ENCODE data around the gene CLDN12.

Gene CLDN12

DNA sequence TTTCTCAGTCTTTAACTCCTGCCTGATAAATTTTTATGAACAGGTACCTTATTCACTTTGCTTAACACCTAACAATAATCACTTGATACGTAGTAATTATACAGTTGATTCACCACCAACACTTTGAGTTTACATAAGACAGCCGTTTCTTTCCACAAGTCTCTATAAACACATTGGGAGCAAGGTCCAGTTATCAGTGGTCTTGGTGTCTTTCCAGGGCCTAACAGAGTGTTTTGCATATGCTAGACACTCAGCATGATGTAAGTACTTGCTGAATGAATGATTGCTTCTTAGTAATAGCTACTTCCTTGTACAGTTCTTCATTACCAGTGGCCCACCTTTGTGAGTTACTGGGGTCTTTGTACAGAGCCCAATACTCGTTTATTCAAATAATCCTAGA lies 6.4 kb downstream of the CLDN12 start:
- H3K4me3 ChIP-seq (replicated peaks; ENCODE audit: low read depth, low read length): no peak overlapping the region
- TF ChIP-seq, protein P1, sequence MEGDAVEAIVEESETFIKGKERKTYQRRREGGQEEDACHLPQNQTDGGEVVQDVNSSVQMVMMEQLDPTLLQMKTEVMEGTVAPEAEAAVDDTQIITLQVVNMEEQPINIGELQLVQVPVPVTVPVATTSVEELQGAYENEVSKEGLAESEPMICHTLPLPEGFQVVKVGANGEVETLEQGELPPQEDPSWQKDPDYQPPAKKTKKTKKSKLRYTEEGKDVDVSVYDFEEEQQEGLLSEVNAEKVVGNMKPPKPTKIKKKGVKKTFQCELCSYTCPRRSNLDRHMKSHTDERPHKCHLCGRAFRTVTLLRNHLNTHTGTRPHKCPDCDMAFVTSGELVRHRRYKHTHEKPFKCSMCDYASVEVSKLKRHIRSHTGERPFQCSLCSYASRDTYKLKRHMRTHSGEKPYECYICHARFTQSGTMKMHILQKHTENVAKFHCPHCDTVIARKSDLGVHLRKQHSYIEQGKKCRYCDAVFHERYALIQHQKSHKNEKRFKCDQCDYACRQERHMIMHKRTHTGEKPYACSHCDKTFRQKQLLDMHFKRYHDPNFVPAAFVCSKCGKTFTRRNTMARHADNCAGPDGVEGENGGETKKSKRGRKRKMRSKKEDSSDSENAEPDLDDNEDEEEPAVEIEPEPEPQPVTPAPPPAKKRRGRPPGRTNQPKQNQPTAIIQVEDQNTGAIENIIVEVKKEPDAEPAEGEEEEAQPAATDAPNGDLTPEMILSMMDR (IDR thresholded peaks at IDR 0.05; ENCODE audit: low read depth, low read length, missing control alignments): no peak
- DNase-seq (ENCODE audit: extremely low read depth, low read depth): no peak

DNA sequence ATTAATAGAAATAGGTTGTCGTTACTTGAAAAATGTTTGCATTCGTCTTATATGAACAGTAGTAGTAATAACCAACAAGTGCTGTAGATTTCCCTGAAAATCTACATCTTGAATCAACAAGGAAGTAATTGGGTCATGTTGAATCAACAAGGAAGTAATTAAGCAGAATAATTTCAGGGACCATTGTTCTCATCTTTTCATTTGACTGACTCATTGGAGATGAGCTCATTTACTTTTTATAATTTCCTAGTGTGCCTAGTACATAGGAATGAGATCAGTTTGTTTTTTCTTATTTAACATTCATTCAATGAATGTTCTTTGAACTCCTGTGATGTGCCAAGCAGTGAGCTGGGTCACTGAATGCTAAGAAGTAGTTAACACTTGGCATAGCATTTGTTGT lies 8.2 kb downstream of the CLDN12 start:
- TF ChIP-seq, protein P1 (IDR thresholded peaks at IDR 0.05; ENCODE audit: low read depth, low read length, missing control alignments): no peak
- H3K4me3 ChIP-seq (replicated peaks; ENCODE audit: low read depth, low read length): no peak overlapping the region
- DNase-seq (ENCODE audit: extremely low read depth, low read depth): no peak

DNA sequence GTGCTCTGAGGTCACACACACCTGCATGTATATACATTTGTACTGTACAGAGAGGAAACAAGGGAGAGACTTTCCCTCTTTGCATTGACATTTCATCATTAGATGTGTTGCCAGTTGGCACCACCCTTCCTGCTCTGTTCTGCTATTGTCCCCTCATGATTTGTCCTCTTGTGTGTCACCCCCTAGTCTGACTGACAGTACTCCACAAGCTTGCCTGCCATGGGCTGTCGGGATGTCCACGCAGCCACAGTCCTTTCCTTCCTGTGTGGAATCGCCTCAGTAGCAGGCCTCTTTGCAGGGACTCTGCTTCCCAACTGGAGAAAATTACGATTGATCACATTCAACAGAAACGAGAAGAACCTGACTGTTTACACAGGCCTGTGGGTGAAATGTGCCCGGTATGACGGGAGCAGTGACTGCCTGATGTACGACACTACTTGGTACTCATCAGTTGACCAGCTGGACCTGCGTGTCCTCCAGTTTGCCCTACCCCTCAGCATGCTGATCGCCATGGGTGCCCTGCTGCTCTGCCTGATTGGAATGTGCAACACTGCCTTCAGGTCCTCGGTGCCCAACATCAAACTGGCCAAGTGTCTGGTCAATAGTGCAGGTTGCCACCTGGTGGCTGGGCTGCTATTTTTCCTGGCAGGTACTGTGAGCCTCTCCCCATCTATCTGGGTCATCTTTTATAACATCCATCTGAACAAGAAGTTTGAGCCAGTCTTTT lies 9.4 kb downstream of the CLDN12 start:
- DNase-seq (ENCODE audit: extremely low read depth, low read depth): no peak

DNA sequence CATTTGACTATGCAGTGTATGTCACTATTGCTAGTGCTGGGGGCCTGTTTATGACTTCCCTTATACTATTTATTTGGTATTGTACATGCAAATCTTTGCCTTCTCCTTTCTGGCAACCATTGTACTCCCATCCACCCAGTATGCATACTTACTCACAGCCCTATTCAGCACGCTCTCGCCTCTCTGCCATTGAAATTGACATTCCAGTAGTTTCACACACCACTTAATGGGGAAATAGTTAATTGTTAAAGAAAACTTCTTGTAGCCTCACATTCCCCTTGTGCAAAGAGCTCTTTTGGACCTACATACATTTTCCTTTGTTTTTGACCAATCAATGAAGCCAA lies 9.9 kb downstream of the CLDN12 start:
- TF ChIP-seq, protein P1 (IDR thresholded peaks at IDR 0.05; ENCODE audit: low read depth, low read length, missing control alignments): no peak
- H3K4me3 ChIP-seq (replicated peaks; ENCODE audit: low read depth, low read length): no peak overlapping the region
- no peak for DNase-seq (ENCODE audit: extremely low read depth, low read depth)

More for the DNA sequence above, 9.4 kb downstream of the CLDN12 start:
- no peak overlapping the region for H3K4me3 ChIP-seq (replicated peaks; ENCODE audit: low read depth, low read length)
- TF ChIP-seq, protein P1 (IDR thresholded peaks at IDR 0.05; ENCODE audit: low read depth, low read length, missing control alignments): peak; percentile 6

DNA sequence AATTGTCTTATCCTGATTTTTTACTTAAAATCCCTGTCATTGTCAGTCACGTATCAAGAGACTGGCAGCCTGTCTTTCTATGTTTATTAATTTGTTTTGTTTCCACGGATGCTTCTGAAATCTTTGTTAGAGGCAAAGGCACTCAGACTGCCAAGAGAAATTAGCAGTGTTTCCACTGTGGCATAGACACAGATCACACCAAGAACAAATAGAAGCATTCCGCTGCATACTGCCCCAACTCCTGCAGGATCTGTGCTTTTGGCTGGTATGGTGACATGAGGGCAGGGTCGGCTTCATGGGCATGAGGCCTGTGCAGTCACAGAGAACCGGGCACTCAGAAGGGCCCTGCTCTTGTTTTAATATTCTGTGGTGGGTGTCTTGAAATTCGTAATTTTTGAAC lies 18.4 kb downstream of the CLDN12 start:
- no peak overlapping the region for H3K4me3 ChIP-seq (replicated peaks; ENCODE audit: low read depth, low read length)
- no peak for DNase-seq (ENCODE audit: extremely low read depth, low read depth)
- TF ChIP-seq, protein P1 (IDR thresholded peaks at IDR 0.05; ENCODE audit: low read depth, low read length, missing control alignments): no peak

DNA sequence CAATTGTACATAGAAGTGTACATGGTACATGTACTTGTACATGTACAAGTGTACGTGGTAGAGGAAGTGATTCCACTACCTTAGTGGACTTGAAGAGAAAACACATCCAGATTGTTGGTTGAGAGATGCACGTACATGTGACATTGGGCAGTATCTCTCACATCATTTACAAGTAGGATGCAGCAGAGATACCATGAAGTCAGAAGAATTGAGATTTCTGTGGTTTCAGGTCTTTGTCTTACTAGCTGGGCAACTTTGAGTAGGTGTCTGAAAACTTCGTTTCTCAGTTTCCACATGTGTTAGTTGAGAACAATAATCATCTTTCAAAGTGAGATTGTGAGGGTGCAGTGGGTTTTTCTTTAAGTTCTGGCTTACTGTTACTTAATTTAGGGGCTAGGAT lies 21.5 kb downstream of the CLDN12 start:
- DNase-seq (ENCODE audit: extremely low read depth, low read depth): no peak
- no peak overlapping the region for H3K4me3 ChIP-seq (replicated peaks; ENCODE audit: low read depth, low read length)
- TF ChIP-seq, protein P1 (IDR thresholded peaks at IDR 0.05; ENCODE audit: low read depth, low read length, missing control alignments): no peak

DNA sequence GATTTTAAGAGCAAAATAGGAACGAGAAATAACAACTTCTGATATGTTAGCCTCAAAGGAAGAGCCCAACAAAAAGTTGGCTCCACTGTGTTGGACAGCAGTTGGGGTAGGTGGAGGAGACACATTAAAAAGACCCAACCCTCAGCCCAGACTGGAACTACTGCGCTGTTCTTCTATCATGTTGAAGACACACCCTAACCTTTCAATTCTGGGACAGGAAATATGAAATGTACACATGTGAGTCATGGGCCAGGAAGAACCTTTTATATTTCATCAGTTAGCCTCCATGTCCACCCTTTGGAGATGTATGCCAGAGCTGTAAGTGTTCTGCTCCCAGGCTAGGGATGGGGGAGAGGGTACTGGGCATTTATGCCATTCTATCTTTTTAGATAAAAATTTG lies 22.1 kb downstream of the CLDN12 start:
- H3K4me3 ChIP-seq (replicated peaks; ENCODE audit: low read depth, low read length): no peak overlapping the region
- no peak for DNase-seq (ENCODE audit: extremely low read depth, low read depth)
- TF ChIP-seq, protein P1 (IDR thresholded peaks at IDR 0.05; ENCODE audit: low read depth, low read length, missing control alignments): no peak

Data from HFF-Myc (cell line).